Neuron (in vitro differentiated cells): Measurements from ENCODE around the gene ZNF80.
"Not testable (repeated sequence)": the region's sequence is repeated elsewhere in the genome, so short reads cannot be mapped to it uniquely, and the experiment has no call there.

Experiments used
- H2AFZ ChIP-seq: one replicate; pipeline ENCODE4 v1.6.1; 2013; ENCODE audit warnings: low read depth, mild to moderate bottlenecking, inconsistent platforms, low read length, moderate library complexity
- H3K27me3 ChIP-seq: one replicate; pipeline ENCODE4 v1.6.1; 2013; ENCODE audit warnings: low read length; ENCODE audit not compliant: insufficient read depth
- H3K36me3 ChIP-seq: one replicate; pipeline ENCODE4 v1.6.1; 2013; ENCODE audit warnings: low read length; ENCODE audit not compliant: insufficient read depth
- H3K4me1 ChIP-seq: one replicate; pipeline ENCODE4 v1.6.1; 2013; ENCODE audit warnings: low read length; ENCODE audit not compliant: insufficient read depth
- H3K4me3 ChIP-seq: 2 replicates; pipeline ENCODE4 v1.5.1; 2013; ENCODE audit warnings: mild to moderate bottlenecking, low read length, moderate library complexity
- H3K9me3 ChIP-seq: one replicate; pipeline ENCODE4 v1.6.1; 2013; ENCODE audit warnings: low read length

Gene ZNF80

GRCh38 chr3:114237478-114237877 lies at the start of gene ZNF80:
Gene ZNF80 (minus strand): TSS chr3:114237578. CDS start chr3:114237074, 504 bp downstream.
- not testable (repeated sequence) for H2AFZ ChIP-seq, H3K36me3 ChIP-seq, H3K27me3 ChIP-seq, H3K4me1 ChIP-seq, H3K9me3 ChIP-seq, H3K4me3 ChIP-seq

- Histone ChIP-seq H3K4me1 (no peaks in the 10 kb centered on the region), H3K36me3 (no peaks in the 10 kb centered on the region), H2AFZ (no peak overlapping the region), H3K27me3 (no peaks in the 10 kb centered on the region), H3K4me3 (no peak overlapping the region), H3K9me3 (no peaks in the 10 kb centered on the region)
Measured at GRCh38 chr3:114286266-114286665, 48.9 kb upstream of the ZNF80 start.

- no peaks in the 10 kb centered on the region for H3K27me3 ChIP-seq
- no peaks in the 10 kb centered on the region for H3K4me1 ChIP-seq
- no peak overlapping the region for H3K4me3 ChIP-seq
- no peaks in the 10 kb centered on the region for H3K9me3 ChIP-seq
- H3K36me3 ChIP-seq = no peaks in the 10 kb centered on the region
- no peak overlapping the region for H2AFZ ChIP-seq
Measured at GRCh38 chr3:114285648-114286230, 48.4 kb upstream of the ZNF80 start.

GRCh38 chr3:114284644-114285043 lies 47.3 kb upstream of the ZNF80 start:
- Histone ChIP-seq H3K4me3 (no peak overlapping the region), H2AFZ (no peak overlapping the region), H3K36me3 (no peaks in the 10 kb centered on the region), H3K27me3 (no peaks in the 10 kb centered on the region), H3K4me1 (no peaks in the 10 kb centered on the region), H3K9me3 (no peaks in the 10 kb centered on the region)

- H3K4me3 ChIP-seq, H3K9me3 ChIP-seq: not testable (repeated sequence)
Measured at GRCh38 chr3:114276856-114277255, 39.5 kb upstream of the ZNF80 start.

GRCh38 chr3:114274929-114275328 lies 37.6 kb upstream of the ZNF80 start:
- no peak overlapping the region for H2AFZ ChIP-seq
- no peaks in the 10 kb centered on the region for H3K4me1 ChIP-seq
- no peak overlapping the region for H3K4me3 ChIP-seq
- no peaks in the 10 kb centered on the region for H3K36me3 ChIP-seq
- no peaks in the 10 kb centered on the region for H3K9me3 ChIP-seq
- H3K27me3 ChIP-seq = no peaks in the 10 kb centered on the region

More at GRCh38 chr3:114276856-114277255, 39.5 kb upstream of the ZNF80 start:
- not testable (repeated sequence) for H3K36me3 ChIP-seq, H3K27me3 ChIP-seq, H2AFZ ChIP-seq, H3K4me1 ChIP-seq

GRCh38 chr3:114272271-114272670 lies 34.9 kb upstream of the ZNF80 start:
- Histone ChIP-seq H3K4me1 (no peaks in the 10 kb centered on the region), H3K9me3 (no peaks in the 10 kb centered on the region), H3K4me3 (no peak overlapping the region), H3K36me3 (no peaks in the 10 kb centered on the region), H2AFZ (no peak overlapping the region), H3K27me3 (no peaks in the 10 kb centered on the region)

GRCh38 chr3:114270019-114270418 lies 32.6 kb upstream of the ZNF80 start:
- Histone ChIP-seq H3K36me3 (no peaks in the 10 kb centered on the region), H3K9me3 (no peaks in the 10 kb centered on the region), H3K4me3 (no peak overlapping the region), H3K4me1 (no peaks in the 10 kb centered on the region), H2AFZ (no peak overlapping the region), H3K27me3 (no peaks in the 10 kb centered on the region)

GRCh38 chr3:114260152-114260551 lies 22.8 kb upstream of the ZNF80 start:
- Histone ChIP-seq H3K4me3 (no peak overlapping the region), H2AFZ (no peak overlapping the region), H3K9me3 (no peaks in the 10 kb centered on the region), H3K36me3 (no peaks in the 10 kb centered on the region), H3K4me1 (no peaks in the 10 kb centered on the region), H3K27me3 (no peaks in the 10 kb centered on the region)

- Histone ChIP-seq H3K9me3 (no peaks in the 10 kb centered on the region), H3K36me3 (no peaks in the 10 kb centered on the region), H2AFZ (no peak overlapping the region), H3K4me3 (no peak overlapping the region), H3K4me1 (no peaks in the 10 kb centered on the region), H3K27me3 (no peaks in the 10 kb centered on the region)
Measured at GRCh38 chr3:114259566-114259965, 22.2 kb upstream of the ZNF80 start.

GRCh38 chr3:114253505-114253904 lies 16.1 kb upstream of the ZNF80 start:
- H3K27me3 ChIP-seq = no peaks in the 10 kb centered on the region
- no peaks in the 10 kb centered on the region for H3K36me3 ChIP-seq
- H3K4me1 ChIP-seq = no peaks in the 10 kb centered on the region
- H3K4me3 ChIP-seq = no peak overlapping the region
- no peak overlapping the region for H2AFZ ChIP-seq
- no peaks in the 10 kb centered on the region for H3K9me3 ChIP-seq

GRCh38 chr3:114252954-114253353 lies 15.6 kb upstream of the ZNF80 start:
- H3K4me3 ChIP-seq = no peak overlapping the region
- H2AFZ ChIP-seq = no peak overlapping the region
- no peaks in the 10 kb centered on the region for H3K9me3 ChIP-seq
- no peaks in the 10 kb centered on the region for H3K36me3 ChIP-seq
- H3K27me3 ChIP-seq = no peaks in the 10 kb centered on the region
- no peaks in the 10 kb centered on the region for H3K4me1 ChIP-seq

- Histone ChIP-seq H3K4me1 (no peaks in the 10 kb centered on the region), H3K9me3 (no peaks in the 10 kb centered on the region), H3K36me3 (no peaks in the 10 kb centered on the region), H2AFZ (no peak overlapping the region), H3K27me3 (no peaks in the 10 kb centered on the region), H3K4me3 (no peak overlapping the region)
Measured at GRCh38 chr3:114242947-114243346, 5.6 kb upstream of the ZNF80 start.

GRCh38 chr3:114241262-114241661 lies 3.9 kb upstream of the ZNF80 start:
- no peak overlapping the region for H2AFZ ChIP-seq
- no peaks in the 10 kb centered on the region for H3K27me3 ChIP-seq
- no peaks in the 10 kb centered on the region for H3K36me3 ChIP-seq
- no peaks in the 10 kb centered on the region for H3K4me1 ChIP-seq
- H3K9me3 ChIP-seq = no peaks in the 10 kb centered on the region
- H3K4me3 ChIP-seq = no peak overlapping the region
